ENCODE data around the gene OOSP3. TPM values are rescaled to one million over a fixed set of nuclear protein-coding genes. Genes with fewer than 3 reads are reported as not detected.

The OOSP3 gene
- total RNA-seq: not detected in 2 replicates

GRCh38 chr11:59878575-59878974 is at the start of gene OOSP3:
OOSP3 (plus strand) TSS chr11:59878782; CDS start chr11:59878809, 27 bp downstream.

GRCh38 chr11:59845399-59845798 is 33.2 kb upstream of the OOSP3 start, which contains the start of gene CBLIF:
CBLIF (minus strand) TSS chr11:59845499; CDS start chr11:59845453, 46 bp downstream.

GRCh38 chr11:59866397-59866796 is 12.2 kb upstream of the OOSP3 start, which contains the start of gene TCN1:
TCN1 (minus strand) TSS chr11:59866487; CDS start chr11:59866470, 17 bp downstream.

GRCh38 chr11:59938132-59938531 is 59.5 kb downstream of the OOSP3 start, which contains the start of gene OOSP1:
OOSP1 (plus strand) TSS chr11:59938432; CDS start chr11:59938455, 23 bp downstream.

Other genes with a start within 250 kb of the OOSP3 start
- 9.2 and 16.3 TPM in 2 replicates for gene PATL1, start 209.7 kb upstream of the OOSP3 start, total RNA-seq
- gene OR10V1, start 164.9 kb upstream of the OOSP3 start, total RNA-seq: not detected in 2 replicates
- gene STX3, start 123.4 kb upstream of the OOSP3 start, total RNA-seq: 8.9 and 11.0 TPM in 2 replicates
- 70.6 and 85.1 TPM in 2 replicates for gene MRPL16, start 68.0 kb upstream of the OOSP3 start, total RNA-seq
- not detected in 2 replicates for gene CBLIF, start 33.3 kb upstream of the OOSP3 start, total RNA-seq
- not detected in 2 replicates for gene TCN1, start 12.3 kb upstream of the OOSP3 start, total RNA-seq
- not detected in 2 replicates for gene OOSP1, start 59.6 kb downstream of the OOSP3 start, total RNA-seq
- not detected in 2 replicates for gene OOSP4A, start 85.3 kb downstream of the OOSP3 start, total RNA-seq
- gene OOSP4B, start 138.4 kb downstream of the OOSP3 start, total RNA-seq: not detected in 2 replicates
- gene OOSP2, start 161.6 kb downstream of the OOSP3 start, total RNA-seq: not detected in 2 replicates
- not detected in 2 replicates for gene MS4A3, start 177.9 kb downstream of the OOSP3 start, total RNA-seq
- gene MS4A2, start 209.9 kb downstream of the OOSP3 start, total RNA-seq: not detected in 2 replicates

Measured in myometrial cell (primary cell).